HepG2 (cell line): ENCODE measurements around the gene DNM3. TPM values are rescaled to one million over a fixed set of nuclear protein-coding genes. Genes with fewer than 3 reads are reported as not detected.

Experiments
- GTF2F1 ChIP-seq: fragments of 150-350 bp; IDR thresholded peaks from 2 replicates; pipeline ENCODE4 v1.6.1; 2014; ENCODE audit warnings: low read length
- SYNCRIP ChIP-seq: fragments of 200-400 bp; formaldehyde crosslinking; IDR thresholded peaks from 2 replicates; pipeline ENCODE4 v1.6.1; 2018; ENCODE audit warnings: mild to moderate bottlenecking, low read depth, low read length; ENCODE audit not compliant: insufficient read depth
- U2AF2 ChIP-seq: fragments of 200-400 bp; formaldehyde crosslinking; IDR thresholded peaks from 2 replicates; pipeline ENCODE4 v1.6.1; 2017; ENCODE audit warnings: low read depth, mild to moderate bottlenecking, low read length
- ZNF205 ChIP-seq: IDR thresholded peaks from 2 replicates; pipeline ENCODE4 v1.6.1; 2018; ENCODE audit warnings: missing biosample characterization, missing genetic modification reagents
- ZNF337 ChIP-seq: sonication (generic); formaldehyde crosslinking; IDR thresholded peaks from 2 replicates; pipeline ENCODE4 v1.5.1; 2020; ENCODE audit warnings: missing genetic modification reagents, low read depth, mild to moderate bottlenecking, borderline replicate concordance
- ZNF790 ChIP-seq: sonication (generic); formaldehyde crosslinking; IDR thresholded peaks from 2 replicates; pipeline ENCODE4 v1.8.0; 2022; ENCODE audit warnings: missing genetic modification reagents, mild to moderate bottlenecking, borderline replicate concordance
- polyA plus RNA-seq, 8 experiments: library from polyadenylated mRNA; depleted of rRNA in 3 of 8; stranded (reverse) in 7 of 8; unstranded in 1 of 8; fragments of >200 nt; fragmentation: Illumina TruSeq in 4 of 8; extraction: Trizol in 4 of 8; gene quantifications; 2 replicates each; pipeline versions ENCODE4 v1.2.1 to v1.2.3, GENCODE V29; 2011 to 2016; ENCODE audit warnings: low read depth in 4 of 8, missing spikeins in 1 of 8, mixed read lengths in 1 of 8; ENCODE audit not compliant: insufficient read depth in 1 of 8
- total RNA-seq, 5 experiments: library from RNA; depleted of rRNA; stranded (reverse); fragments of >200 nt; fragmentation: Illumina TruSeq; extraction: Trizol; gene quantifications; 2 replicates each; pipeline ENCODE4 v1.2.3, GENCODE V29; 2016; ENCODE audit warnings: low read depth in 1 of 5
- TF ChIP-seq, protein P1 (sequence below): sonication (generic); formaldehyde crosslinking; IDR thresholded peaks from 2 replicates; pipeline ENCODE4 v1.4.0; 2020; ENCODE audit warnings: mild to moderate bottlenecking, missing genetic modification reagents, borderline replicate concordance
- TF ChIP-seq, protein P2 (sequence below): sonication (generic); formaldehyde crosslinking; IDR thresholded peaks from 2 replicates; pipeline ENCODE4 v1.5.0; 2020; ENCODE audit warnings: missing genetic modification reagents
- TF ChIP-seq, protein P3 (sequence below): sonication (generic); formaldehyde crosslinking; IDR thresholded peaks from 2 replicates; pipeline ENCODE4 v1.5.0; 2020; ENCODE audit warnings: missing genetic modification reagents

Gene DNM3
- total and polyA plus RNA-seq, 2 of the 13 experiments (the other 11 are each of a cell fraction or from before 2014, with no cell fraction given): 0.05 TPM; not detected in 1

DNA sequence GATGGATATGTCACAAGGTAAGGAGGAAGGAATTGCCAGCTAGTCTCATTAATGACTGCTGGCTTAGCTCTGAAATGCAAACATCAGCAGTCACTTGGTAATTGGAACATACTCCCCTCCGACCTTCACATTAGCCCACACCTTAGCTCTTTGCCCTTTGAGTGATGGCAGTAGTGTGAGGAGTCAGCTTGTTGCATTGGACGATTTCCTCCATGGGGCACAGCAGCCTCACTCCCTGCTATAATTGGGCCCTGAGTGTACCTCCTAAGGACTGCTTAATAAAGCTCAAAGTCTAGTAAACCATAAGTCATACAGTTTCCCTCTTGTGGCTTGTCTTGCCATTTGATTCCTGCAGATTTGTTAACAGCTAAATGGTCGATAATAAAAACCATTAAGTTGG is 40.4 kb upstream of the DNM3 start (continued):
- TF ChIP-seq, protein P1, sequence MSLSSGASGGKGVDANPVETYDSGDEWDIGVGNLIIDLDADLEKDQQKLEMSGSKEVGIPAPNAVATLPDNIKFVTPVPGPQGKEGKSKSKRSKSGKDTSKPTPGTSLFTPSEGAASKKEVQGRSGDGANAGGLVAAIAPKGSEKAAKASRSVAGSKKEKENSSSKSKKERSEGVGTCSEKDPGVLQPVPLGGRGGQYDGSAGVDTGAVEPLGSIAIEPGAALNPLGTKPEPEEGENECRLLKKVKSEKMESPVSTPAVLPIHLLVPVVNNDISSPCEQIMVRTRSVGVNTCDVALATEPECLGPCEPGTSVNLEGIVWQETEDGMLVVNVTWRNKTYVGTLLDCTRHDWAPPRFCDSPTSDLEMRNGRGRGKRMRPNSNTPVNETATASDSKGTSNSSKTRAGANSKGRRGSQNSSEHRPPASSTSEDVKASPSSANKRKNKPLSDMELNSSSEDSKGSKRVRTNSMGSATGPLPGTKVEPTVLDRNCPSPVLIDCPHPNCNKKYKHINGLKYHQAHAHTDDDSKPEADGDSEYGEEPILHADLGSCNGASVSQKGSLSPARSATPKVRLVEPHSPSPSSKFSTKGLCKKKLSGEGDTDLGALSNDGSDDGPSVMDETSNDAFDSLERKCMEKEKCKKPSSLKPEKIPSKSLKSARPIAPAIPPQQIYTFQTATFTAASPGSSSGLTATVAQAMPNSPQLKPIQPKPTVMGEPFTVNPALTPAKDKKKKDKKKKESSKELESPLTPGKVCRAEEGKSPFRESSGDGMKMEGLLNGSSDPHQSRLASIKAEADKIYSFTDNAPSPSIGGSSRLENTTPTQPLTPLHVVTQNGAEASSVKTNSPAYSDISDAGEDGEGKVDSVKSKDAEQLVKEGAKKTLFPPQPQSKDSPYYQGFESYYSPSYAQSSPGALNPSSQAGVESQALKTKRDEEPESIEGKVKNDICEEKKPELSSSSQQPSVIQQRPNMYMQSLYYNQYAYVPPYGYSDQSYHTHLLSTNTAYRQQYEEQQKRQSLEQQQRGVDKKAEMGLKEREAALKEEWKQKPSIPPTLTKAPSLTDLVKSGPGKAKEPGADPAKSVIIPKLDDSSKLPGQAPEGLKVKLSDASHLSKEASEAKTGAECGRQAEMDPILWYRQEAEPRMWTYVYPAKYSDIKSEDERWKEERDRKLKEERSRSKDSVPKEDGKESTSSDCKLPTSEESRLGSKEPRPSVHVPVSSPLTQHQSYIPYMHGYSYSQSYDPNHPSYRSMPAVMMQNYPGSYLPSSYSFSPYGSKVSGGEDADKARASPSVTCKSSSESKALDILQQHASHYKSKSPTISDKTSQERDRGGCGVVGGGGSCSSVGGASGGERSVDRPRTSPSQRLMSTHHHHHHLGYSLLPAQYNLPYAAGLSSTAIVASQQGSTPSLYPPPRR (CRISPR knock-in tag): no peak
- TF ChIP-seq ZNF337 (CRISPR knock-in tag) (no peak), ZNF205 (no peak), U2AF2 (no peak), GTF2F1 (no peak), SYNCRIP (no peak), ZNF790 (CRISPR knock-in tag) (no peak)
- TF ChIP-seq, protein P2, sequence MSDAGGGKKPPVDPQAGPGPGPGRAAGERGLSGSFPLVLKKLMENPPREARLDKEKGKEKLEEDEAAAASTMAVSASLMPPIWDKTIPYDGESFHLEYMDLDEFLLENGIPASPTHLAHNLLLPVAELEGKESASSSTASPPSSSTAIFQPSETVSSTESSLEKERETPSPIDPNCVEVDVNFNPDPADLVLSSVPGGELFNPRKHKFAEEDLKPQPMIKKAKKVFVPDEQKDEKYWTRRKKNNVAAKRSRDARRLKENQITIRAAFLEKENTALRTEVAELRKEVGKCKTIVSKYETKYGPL (CRISPR knock-in tag): no peak
- TF ChIP-seq, protein P3, sequence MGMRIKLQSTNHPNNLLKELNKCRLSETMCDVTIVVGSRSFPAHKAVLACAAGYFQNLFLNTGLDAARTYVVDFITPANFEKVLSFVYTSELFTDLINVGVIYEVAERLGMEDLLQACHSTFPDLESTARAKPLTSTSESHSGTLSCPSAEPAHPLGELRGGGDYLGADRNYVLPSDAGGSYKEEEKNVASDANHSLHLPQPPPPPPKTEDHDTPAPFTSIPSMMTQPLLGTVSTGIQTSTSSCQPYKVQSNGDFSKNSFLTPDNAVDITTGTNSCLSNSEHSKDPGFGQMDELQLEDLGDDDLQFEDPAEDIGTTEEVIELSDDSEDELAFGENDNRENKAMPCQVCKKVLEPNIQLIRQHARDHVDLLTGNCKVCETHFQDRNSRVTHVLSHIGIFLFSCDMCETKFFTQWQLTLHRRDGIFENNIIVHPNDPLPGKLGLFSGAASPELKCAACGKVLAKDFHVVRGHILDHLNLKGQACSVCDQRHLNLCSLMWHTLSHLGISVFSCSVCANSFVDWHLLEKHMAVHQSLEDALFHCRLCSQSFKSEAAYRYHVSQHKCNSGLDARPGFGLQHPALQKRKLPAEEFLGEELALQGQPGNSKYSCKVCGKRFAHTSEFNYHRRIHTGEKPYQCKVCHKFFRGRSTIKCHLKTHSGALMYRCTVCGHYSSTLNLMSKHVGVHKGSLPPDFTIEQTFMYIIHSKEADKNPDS (CRISPR knock-in tag): no peak
